AG04449 (cell line): ENCODE data around the gene TNS4.
A peak's percentile ranks its signal among the peaks of the same experiment; 100 is the strongest.

Experiments used
- CTCF ChIA-PET: fragments of 350-600 bp; formaldehyde crosslinking; extraction: SDS; loops from one replicate; lab custom pipeline; 2021; ENCODE audit warnings: antibody characterized with exemption; lab: Yijun Ruan, JAX
- POLR2A ChIA-PET: fragments of 400-600, 350-600 bp; formaldehyde crosslinking; extraction: SDS; loops from one replicate; lab custom pipeline; 2020; ENCODE audit warnings: antibody characterized with exemption, inconsistent platforms; lab: Yijun Ruan, JAX
- DNase-seq: peaks from one replicate; pipeline ENCODE4 v3.0.0-alpha.2; 2010; ENCODE audit warnings: low read depth, low spot score
- H3K4me3 ChIP-seq: 2 replicates; pipeline ENCODE4 v1.5.1; 2011; ENCODE audit warnings: low read depth, mild to moderate bottlenecking, control low read depth, low read length
- CTCF ChIP-seq: IDR thresholded peaks from one replicate; pipeline ENCODE4 v1.5.1; 2011; ENCODE audit warnings: mild to moderate bottlenecking, moderate library complexity, low read length, control low read depth, inconsistent platforms; ENCODE audit not compliant: insufficient read depth; ENCODE audit errors: missing control alignments

The TNS4 gene

GRCh38 chr17:40471846-40472732 lies 29.3 kb downstream of the TNS4 start:
- ChIA-PET CTCF (interaction anchor here (0.8 to 4.5 kb wide), 13 partner anchors 9 to 88 kb away, joined by 3 to 22 read pairs (median 5); no protein-coding TSS in a partner anchor), POLR2A (interaction anchor here (0.5 to 1.6 kb wide), 5 partner anchors 9 to 88 kb away, joined by 3 to 11 read pairs (median 3); no protein-coding TSS in a partner anchor)
- DNase-seq = no peak
- H3K4me3 ChIP-seq = no peak overlapping the region
- TF ChIP-seq CTCF = no peak

GRCh38 chr17:40470932-40471828 lies 30.2 kb downstream of the TNS4 start:
- CTCF ChIA-PET = interaction anchor here (0.8 to 4.5 kb wide), 14 partner anchors 8 to 89 kb away, joined by 3 to 22 read pairs (median 6); no protein-coding TSS in a partner anchor
- TF ChIP-seq CTCF = no peak
- H3K4me3 ChIP-seq = no peak overlapping the region
- POLR2A ChIA-PET = interaction anchor here (0.8 to 1.6 kb wide), 5 partner anchors 20 to 89 kb away, joined by 3 to 11 read pairs (median 3); no protein-coding TSS in a partner anchor
- peak; percentile 73 for DNase-seq

GRCh38 chr17:40469805-40470675 lies 31.4 kb downstream of the TNS4 start:
- POLR2A ChIA-PET = interaction anchor here (0.8 to 1.2 kb wide), 2 partner anchors 12 to 16 kb away, joined by 3 to 4 read pairs; no protein-coding TSS in a partner anchor
- H3K4me3 ChIP-seq = no peak overlapping the region
- TF ChIP-seq CTCF = no peak
- CTCF ChIA-PET = interaction anchor here (1.2 to 5.9 kb wide), 5 partner anchors 8 to 90 kb away, joined by 3 to 49 read pairs (median 10); no protein-coding TSS in a partner anchor
- DNase-seq = no peak

- ChIA-PET CTCF (interaction anchor here (1.0 to 5.9 kb wide), 3 partner anchors 9 to 64 kb away, joined by 3 to 49 read pairs (median 22); no protein-coding TSS in a partner anchor), POLR2A (interaction anchor here (0.6 to 1.2 kb wide), 2 partner anchors 18 to 74 kb away, joined by 3 to 4 read pairs; no protein-coding TSS in a partner anchor)
- no peak for DNase-seq
- TF ChIP-seq CTCF = no peak
- H3K4me3 ChIP-seq = no peak overlapping the region
Measured at GRCh38 chr17:40468560-40468959, 32.9 kb downstream of the TNS4 start.

- H3K4me3 ChIP-seq = no peak overlapping the region
- DNase-seq = no peak
- ChIA-PET POLR2A (no interaction called here), CTCF (interaction anchor here (5.9 kb wide), 1 partner anchor 10 kb away, joined by 49 read pairs; no protein-coding TSS in a partner anchor)
- TF ChIP-seq CTCF = no peak
Measured at GRCh38 chr17:40467281-40467867, 34.0 kb downstream of the TNS4 start.
